ENCODE measurements around the gene IGSF22. TPM values are rescaled to one million over a fixed set of nuclear protein-coding genes. Genes with fewer than 3 reads are reported as not detected.
A peak's percentile ranks its signal among the peaks of the same experiment; 100 is the strongest.

Gene IGSF22
- polyA plus RNA-seq (ENCODE audit: insufficient read length in 3 of 3) = 1 to 10 TPM; 2.4 to 3.4 (median 3.1) TPM
- long read RNA-seq, donor 1 = 0 reads
- long read RNA-seq, donor 2 = 0 reads
- long read RNA-seq, donor 3 = 0 reads
- long read RNA-seq, donor 4 = 0 reads
- long read RNA-seq, donor 5 = 0 reads
- long read RNA-seq, donor 6 = 0 reads
- long read RNA-seq, donor 7 = 0 reads
- long read RNA-seq, donor 8 = 0 reads
- long read RNA-seq, donor 9 = 0 reads
- long read RNA-seq, donor 10 = 0 reads
- long read RNA-seq, donor 11 = 0 reads
- long read RNA-seq, donor 12 = 0 reads
- long read RNA-seq, donor 13 = 0 reads
- long read RNA-seq, donor 14 = 0 reads
- long read RNA-seq, donor 15 = 0 reads
- long read RNA-seq, donor 16 = 0 reads

DNA sequence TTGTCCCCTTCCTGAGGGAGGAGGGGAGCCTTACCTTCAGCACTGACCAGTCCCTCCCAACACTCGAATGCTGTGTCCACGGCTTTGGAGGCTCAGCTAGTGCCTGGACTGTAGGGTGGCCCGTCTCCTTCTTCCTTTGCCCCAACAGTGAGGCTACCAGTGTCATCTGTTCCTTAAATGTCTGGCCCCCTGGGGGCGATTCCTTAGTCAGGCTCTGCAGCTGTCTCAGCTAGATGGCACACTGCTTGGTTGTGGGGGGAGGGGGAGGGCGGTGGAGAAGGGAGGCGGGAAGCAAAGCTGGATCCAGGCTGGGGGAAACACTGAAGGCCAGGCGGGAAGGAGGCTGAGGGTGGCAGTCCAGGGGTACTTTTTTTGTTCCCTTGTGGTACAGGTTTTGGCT lies at the start of gene IGSF22:
TSS of gene IGSF22 (minus strand) at position 149 of the 400 bp plus-strand sequence. CDS start 1,952 bp downstream, outside the sequence.
- no peak for DNase-seq

DNA sequence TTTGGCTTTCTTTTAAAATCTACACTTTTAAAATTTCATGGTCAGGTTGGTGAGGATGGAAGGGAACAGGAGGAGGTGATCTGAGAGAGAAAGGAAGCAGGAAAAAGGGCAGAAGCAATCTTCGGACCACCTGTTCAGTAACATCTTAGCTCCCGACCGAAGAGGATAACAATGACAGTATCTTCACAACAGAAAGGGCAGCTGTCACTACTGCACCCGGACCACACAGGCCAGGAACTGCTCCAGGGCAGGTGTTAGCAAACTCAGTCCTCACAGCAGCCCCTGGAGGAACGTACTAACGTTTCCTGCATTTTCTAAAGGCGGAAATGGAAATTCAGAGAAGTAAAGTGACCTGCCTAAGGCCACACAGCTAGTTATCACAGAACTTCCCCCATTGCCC lies 48.8 kb upstream of the IGSF22 start:
- DNase-seq = no peak

DNA sequence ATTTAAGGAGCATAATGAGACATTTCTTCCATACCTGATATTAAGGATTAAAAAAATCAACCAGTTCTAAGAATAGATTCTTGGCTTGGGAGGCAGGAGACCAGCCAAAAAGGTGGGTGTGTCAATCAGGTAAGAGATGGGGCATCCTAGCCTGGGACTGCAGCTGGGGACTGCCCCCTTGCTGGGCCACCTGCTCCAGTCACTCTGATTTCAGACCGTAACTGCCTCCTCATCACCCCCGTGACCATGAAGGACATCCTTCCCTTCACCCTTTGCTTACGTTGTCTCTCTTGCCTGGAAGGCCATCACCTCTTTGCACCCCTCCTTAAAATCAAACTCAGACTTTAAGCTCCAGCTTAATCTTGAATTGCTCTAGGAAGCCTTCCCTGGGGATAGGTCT lies 47.7 kb upstream of the IGSF22 start:
- no peak for DNase-seq

DNA sequence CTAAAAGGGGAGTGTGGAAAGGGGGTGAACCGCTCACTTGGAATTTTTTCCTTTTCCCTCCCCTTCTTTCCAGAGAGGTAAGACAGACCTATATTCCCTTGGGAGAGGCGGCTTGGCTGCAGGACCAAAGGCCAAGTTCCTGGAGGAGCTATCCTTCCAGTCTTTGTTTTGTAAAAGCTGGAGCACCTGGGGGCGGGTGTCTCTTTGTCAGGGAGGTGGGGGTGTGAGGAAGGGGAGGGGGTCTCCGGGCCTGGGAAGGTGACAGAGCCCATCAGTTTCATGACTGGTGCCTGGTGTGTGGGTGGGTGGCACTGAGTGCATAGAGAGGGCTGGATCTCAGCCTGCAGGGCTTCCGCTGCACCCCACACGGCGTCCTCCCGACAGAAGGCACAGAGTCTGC lies 47.1 kb upstream of the IGSF22 start:
- DNase-seq = no peak

DNA sequence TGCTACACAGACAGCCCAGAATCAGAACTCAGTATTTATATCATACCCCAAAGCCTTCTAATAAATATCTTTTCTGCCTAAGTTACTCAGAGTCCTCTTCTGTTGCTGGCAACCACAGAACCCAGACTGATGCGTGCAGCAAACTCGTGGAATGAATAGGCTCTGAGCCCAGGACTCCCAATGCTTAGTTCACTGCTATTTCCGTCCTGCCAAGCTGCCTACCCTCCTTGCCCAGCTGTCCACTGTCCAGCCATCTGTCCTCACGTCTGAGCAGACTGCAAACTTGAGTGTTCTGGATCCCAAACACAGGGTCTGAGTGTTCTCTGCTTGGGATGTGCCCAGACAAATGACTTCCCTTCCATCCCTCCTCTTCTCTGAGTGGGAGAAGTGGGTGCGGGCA lies 46.2 kb upstream of the IGSF22 start:
- no peak for DNase-seq

DNA sequence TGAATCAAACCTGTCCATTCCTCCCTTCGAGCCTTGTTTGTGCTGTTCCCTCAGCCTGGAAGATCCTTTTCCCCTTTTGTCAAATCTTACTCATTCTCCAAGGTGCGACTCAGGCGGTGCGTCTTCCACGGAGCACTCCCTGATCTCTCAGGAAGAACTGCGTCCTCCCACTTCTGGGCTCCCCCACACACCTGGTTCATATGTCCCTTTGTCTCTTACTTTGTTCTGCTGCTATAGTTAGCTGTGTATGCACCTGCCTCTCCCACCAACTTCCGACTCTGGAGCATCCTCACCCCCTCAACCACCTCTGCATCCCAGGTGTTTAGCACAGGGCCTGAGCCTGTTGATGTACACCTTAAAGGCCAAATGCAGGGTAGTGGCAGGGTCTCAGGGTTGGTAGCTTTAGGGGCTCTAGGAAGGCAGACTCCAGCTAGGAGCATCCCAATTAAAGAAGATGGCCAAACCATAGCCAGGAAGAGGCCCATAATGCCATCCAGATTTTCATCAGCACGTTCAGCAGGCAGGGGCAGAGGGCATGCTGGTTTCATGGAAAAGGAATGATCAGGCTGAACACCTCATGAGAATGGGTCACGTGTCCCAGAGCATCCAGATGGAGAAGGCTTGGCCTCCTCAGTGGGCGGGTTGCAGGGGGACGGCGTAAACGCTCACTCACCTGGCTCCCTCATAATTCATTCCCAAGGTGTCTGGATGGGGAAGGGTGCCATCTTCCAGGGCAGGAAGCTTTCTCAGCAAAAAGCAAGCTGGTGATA lies 45.5 kb upstream of the IGSF22 start:
- no peak for DNase-seq

DNA sequence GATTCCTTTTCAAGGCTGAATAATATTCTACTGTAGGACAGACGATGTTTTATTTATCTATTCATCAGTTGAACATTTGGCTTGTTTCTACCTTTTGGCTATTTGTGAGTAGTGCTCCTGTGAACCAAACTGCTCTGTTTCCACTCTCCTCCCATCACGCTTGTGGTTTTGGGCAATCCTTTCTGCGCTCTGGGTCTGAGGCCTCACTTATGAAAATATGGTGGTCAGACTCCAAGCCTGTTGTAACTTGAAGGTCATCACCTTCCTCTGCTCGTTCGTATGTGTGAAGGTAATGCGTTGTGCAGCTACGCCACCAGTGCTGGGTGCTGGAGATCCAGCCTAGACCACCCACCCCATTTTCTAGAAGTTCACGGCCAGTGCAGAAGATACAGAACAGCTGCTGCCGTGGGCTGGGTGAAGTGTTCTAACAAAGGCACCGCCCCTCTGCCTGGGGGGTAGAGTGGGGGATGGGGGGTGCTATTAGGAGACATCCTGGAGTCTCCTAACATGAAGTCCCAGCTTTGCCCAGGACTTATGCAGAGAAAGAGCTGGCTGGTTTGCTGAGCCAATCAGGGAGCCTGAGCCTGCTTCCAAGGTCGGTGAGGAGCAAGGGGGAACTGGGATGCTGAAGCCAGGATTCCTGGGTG lies 44.6 kb upstream of the IGSF22 start:
- no peak for DNase-seq

DNA sequence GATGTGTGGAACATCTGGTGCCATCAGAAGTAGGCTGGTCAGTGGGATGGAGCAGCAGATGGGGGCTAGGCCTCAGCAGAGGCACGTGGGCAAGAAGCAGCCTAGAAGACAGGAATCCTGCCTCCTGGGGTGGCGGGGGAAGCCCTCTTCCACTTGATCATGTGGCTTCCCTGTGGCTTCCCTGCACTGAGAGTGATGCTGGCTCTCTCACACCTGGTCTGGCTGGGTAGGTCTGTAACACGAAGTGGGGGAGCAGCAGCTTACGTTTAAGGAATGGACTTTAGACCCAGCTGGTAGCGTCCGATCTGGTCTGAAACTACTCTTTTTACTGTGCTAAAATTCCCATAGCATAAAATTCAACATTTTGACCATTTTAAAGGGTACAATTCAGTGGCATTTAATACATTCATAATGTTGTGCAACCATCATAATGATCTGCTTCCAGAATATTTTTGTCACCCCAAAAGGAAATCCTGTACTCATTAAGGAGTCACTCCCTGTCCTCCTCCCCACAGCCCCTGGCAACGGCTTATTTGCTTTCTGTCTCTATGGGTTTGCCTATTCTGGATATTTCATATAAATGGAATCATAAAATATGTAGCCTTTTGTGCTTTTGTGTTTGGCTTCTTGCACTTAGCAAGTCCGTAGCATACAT lies 43.9 kb upstream of the IGSF22 start:
- DNase-seq = no peak

DNA sequence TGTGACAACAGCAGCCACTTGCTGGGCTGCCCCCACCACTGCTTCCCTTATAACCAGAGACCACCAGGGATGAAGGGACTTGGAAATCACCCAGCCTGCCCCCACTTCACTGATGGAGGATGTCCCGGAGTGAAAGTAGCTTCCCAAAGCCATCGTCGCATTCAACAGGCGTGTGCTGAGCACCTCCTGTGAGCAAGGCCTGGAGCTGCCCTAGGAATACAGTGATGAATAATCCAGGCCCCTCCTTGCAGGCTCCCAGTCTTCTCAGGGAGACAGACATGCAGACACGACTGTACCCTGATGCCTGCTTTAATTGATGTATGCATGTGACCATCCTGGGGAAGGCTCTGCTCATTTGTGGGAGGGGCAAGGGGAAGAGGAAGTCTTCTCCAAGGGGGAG lies 43.0 kb upstream of the IGSF22 start:
- DNase-seq = no peak

DNA sequence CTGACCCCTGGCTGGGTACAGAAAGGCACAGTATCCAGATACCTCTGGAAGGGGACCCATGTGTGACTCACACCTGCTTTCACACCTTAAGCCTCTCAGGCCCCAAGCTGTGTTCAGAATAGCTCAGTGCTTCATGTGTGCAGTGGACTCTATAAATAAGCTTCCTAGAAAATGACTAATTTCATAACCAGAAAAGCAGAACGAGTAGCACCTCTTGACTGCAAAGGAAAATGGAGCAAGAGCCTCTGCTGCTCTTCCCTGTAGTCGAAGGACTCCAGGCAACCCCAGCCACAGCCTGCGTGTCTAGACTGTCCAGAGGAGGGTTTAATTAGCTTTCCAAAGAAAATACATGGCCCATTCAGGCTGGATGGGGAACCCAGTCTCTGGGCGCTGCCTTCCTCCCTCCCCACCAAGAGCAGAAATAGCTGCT lies 42.5 kb upstream of the IGSF22 start:
- DNase-seq = no peak

DNA sequence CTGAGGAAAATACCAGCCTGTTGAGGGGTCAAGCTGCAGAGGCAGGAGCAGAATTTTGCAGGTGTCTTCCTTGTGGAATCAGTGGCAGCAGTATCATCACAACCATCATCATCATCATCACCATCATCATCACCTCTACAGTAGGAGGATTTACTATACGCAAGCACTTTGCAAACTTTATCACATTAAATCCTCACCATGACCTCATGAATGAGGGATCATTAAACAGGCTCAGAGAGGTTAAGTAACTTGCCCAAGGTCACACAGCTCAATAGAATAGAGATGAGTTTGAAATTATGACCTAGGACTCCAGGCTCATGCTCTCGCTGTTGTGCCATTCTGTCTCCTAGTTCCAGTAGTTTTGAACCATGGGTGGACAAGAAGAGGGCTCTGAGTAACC lies 40.0 kb upstream of the IGSF22 start:
- no peak for DNase-seq

DNA sequence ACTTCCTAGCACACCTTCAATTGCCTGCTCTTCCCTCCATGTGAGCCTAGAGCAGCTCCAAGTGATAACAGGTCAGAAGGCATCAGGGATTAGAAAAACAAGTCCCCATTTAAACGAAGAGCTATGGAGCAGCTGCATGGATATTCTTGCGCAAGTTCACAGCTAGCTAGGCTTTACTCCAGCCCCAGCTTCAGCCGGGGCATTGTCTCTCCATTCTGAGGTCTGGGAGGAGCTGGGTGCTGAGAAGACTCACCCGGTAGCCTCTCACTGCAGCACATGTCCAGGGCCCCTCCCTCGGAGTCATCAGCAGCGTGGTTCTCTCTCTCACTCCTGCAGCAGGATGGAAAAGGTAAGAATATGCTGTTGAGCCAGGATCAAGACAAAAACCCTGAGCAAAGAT lies 39.6 kb upstream of the IGSF22 start:
- no peak for DNase-seq

DNA sequence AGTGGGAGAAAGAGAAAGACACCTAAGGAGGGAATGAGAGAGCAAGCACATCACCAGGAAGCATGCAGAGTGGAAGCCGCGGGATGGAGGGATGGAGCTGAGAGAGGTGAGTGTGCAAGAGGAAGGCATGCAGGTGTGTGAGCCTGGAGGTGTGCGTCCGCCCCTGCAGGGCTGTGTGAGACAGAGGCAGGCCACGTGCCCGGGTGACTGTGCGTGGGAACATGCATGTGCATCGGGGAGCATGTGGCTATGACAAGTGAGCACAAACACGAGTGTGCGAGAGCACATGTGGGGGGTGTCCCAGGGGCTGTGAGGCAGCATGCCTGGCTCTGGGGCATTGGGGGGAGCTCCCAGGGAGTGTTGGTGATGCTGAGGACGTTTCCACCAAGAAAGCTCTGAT lies 35.8 kb upstream of the IGSF22 start:
- DNase-seq = no peak

DNA sequence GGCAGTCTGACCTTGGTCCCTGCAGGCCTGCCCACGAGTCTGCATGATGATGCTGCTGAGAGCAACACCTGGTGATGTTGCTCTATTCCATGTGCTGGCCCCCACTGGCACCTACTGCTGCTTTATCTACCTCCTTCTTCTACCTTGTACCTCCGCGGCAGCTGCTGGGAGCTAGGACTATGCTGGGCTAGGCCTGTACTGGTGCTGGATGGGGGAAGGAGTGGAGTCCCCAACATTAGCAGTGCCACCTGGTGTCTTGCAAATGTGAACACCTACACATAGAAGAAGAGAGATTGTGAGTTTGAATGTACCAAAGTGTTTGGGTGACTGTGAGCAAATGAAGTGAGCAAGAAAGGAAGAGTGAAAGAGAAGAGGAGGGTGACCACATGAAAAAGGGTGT lies 35.2 kb upstream of the IGSF22 start:
- no peak for DNase-seq

DNA sequence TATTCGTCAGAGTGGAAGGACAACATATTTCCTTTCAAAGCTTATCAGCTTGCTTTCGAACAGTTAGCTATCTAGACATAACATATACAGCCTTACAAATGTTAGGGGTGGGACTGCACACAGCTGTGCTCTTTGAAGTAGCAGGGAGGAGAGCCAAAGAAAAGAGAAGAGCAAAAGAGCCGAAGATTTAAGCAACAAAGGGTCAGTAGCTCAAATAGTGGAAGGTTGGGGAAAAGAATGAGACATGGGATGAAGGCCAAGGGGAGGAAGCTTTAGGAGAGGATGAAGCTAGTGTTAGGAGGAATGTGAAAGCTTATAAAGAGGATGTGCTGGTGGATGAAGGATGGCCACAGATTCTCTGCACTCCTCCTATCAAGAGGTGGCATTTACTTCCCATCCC lies 31.8 kb upstream of the IGSF22 start:
- peak; percentile 11 for DNase-seq

DNA sequence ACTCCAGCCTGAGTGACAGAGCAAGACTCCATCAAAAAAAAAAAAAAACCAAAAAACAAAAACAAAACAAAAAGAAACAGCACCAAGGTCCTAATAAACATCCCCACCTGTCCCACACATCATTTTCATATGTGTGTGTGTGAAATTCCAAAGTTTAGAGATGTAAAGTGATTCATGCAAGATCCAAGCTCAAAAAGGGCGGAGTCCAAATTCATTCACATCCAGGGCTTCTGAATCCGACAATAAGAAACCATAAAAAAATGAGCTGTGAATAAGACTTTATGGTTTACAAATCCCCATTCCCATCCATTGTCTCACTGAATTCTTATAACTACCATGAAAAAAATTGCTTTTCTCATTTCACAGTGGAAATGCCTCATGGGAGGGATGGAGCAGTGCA lies 30.9 kb upstream of the IGSF22 start:
- no peak for DNase-seq

DNA sequence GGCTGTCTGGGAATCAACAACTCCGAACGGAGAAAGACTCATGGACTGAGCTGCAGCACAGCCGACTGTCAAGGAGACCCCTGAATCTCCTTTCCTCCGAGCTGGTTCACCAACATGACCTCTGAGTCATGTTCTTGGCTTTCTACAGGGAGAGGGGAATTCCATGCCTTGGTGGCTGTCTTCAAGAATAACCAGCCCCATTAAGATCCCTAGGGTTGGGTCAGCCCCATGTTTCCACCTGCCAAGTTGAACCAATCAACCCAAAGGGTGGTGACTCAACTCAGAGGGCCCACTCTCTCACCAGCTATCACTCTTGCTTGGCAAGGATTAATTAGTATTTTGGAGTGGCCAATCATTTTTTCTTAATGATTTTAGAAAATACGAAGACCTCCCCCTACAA lies 28.3 kb upstream of the IGSF22 start:
- no peak for DNase-seq

DNA sequence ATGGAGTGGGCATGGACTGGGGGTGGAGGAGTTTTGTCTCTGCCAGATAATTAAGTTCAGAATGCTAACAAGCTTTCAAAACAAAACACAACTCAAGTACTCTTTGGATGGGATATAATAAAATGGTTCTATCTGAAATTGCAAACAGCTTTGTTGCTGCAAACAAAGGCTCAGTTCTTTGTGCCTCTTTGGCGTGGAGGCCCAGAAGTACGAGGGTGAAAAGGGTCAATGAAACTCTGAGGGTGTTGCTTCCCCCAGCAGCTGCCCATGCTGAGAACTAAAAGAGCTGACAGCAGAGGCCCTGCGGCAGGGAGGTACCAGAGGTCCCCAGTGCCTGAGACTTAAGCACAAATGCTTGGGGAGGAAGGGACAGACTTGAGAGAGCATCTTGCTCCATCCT lies 26.5 kb upstream of the IGSF22 start:
- no peak for DNase-seq

DNA sequence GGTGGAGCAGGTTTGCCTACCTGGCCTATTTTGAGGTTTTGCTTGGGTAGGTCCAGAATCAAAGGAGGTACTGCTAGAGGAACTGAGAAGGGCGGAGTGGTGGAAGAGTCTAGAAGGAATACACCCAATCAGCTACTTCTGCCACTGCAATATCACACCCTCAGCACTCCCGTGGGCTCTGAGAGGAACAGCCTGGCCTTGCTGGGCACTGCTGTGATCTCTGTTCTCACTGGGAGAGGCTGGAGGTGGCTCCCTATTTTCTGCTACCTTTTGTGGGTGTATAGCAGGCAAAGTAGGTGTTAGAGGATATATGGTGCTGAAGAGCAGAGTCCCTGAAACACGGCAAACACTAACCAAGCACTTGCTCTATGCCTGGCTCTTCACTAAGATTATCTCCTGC lies 25.0 kb upstream of the IGSF22 start:
- DNase-seq = no peak

DNA sequence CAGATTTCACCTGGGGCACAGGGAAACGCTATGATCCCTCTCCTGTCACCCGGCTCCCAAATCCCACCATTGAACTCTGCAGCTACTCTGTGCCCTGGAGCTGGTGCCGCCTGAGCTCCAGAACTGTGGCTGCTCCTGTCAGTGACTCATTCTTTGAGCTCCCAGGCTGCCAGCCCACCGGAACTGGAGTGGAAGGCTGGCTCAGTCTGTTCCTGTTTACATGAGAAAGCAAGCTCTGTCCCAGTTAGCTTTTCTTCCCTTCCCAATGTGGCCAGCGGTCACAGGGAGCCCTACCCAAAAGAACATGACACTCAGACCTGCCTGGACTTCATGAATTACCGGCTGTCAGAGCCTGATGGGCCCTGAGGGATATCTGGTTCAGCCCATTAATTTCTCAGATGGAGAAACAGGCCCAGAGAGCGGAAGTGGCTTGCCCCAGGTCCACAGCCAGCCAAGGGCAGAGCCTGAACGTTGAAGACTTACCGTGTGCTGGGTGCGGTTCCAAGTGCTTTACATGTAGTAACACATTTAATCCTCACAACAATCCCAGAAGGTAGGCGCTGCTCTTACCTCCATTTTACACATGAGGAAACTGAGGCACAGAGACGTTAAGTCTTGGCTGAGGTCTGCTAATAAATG lies 23.8 kb upstream of the IGSF22 start:
- no peak for DNase-seq

DNA sequence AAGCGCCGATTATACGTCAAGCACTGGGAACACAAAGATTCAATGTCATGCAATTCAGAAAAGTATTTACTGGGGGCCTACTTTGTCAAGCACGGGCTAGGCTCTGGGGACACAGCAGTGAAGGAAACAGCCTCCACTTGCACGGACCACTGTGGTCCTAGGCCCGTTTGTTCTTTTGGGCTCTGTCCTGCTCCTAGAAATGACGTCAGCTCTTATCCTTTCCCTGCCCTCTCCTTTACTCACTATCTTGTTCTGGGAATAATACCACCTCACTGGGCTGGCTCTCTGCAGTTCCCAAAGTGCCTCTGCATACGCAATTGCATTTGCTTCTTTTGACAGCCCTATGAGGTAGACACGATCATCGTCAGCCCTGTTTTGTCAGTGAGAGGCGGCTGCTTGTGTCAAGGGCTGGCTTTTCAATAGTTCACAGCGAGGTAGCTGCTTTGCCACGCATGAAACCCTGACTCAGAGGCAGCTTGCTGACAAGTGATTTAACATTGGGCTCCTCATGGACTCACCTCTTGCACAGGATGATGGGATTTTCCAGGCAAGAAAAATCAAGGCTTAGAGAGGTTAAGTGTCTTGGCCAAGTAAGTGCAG lies 22.9 kb upstream of the IGSF22 start:
- DNase-seq = no peak

DNA sequence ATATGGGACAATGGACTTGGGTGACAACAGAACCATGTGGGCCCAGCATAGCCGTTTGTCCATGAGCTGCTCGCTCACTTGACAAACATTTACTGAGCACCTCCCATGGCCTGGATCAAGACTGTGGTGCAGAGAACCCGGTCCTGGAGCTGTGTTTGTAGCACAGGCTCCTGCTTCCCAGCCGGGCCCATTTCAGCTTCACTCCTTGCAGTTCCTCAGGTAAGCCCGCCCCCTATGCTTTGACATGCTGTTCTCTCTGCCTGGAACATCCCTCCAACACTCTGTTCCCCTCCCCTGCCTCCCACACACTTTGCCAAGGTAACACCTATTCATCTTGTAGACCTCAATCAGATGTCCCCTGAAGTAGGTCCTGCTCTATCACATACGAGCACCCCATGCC lies 19.3 kb upstream of the IGSF22 start:
- DNase-seq = no peak
